GM19193 (cell line): ENCODE results near the gene TEX35.

Experiments
- POLR2A ChIP-seq: IDR thresholded peaks from 4 replicates; pipeline ENCODE4 v1.6.1; 2011; ENCODE audit not compliant: insufficient read depth, insufficient read length; ENCODE audit errors: extremely low read depth

Gene TEX35

GRCh38 chr1:178488393-178488792 is 24.5 kb upstream of the TEX35 start:
- TF ChIP-seq POLR2A = no peak

DNA sequence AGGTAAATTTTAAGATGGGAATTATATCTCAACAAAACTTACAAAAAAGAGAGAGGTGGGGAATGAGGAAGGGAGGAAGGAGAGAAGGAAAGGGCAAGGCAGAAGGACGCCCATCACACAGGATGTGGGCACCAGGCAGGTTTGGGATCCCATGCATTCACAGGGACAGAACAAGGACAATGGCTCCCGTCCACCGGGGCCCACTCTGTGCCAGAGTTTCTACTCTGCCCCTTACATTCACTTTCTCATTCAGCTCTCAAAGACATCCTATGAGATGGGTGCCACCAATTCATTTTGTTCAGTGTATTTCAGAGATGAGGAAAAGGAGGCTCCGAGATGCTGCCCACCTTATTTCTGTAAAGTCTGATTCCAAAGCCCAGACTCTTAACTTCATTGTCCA is 23.5 kb upstream of the TEX35 start:
- TF ChIP-seq POLR2A = no peak

GRCh38 chr1:178490136-178490535 is 22.8 kb upstream of the TEX35 start:
- TF ChIP-seq POLR2A = no peak

GRCh38 chr1:178490967-178491366 is 21.9 kb upstream of the TEX35 start:
- TF ChIP-seq POLR2A = no peak

DNA sequence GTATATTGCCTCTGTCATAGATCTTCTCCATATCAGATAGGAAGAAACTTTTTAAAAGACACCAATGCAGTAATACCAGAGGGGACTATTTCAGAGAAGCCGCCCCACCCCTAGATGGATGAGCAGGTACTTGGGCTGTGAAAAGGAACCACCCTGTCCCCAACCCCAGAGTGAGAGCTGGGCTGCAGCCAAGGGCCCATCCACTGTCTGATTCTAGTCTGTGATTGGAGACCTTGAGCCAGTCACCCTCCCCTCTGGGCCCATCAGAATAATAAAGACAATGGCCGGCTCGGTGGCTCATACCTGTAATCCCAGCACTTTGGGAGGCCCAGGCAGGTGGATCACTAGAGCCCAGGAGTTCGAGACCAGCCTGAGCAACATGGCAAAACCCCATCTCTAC is 21.2 kb upstream of the TEX35 start:
- no peak for TF ChIP-seq POLR2A

- TF ChIP-seq POLR2A = no peak
These were observed 20.6 kb upstream of the TEX35 start for GRCh38 chr1:178492341-178492740.

DNA sequence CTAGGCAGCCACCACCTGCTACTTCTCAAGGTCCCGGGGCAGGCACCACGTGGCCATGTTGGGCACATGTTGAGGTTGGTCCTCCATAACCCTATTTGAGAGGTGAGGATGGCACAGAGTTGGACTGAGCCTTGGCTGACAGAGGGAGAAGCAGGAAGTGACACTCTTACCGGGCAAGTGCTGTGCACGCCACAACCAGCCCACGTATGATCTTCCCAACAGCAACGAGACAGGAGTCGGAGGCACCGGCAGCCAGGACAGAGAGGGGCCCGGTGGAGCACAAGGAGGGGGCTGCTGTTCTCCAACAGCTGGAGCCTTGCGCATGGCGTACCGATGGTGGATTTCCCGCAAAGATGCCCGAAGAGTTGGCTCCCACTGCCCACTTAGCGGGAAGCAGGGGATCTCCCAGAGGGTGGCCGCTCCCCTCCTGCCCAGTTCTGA is 19.6 kb upstream of the TEX35 start:
- no peak for TF ChIP-seq POLR2A

DNA sequence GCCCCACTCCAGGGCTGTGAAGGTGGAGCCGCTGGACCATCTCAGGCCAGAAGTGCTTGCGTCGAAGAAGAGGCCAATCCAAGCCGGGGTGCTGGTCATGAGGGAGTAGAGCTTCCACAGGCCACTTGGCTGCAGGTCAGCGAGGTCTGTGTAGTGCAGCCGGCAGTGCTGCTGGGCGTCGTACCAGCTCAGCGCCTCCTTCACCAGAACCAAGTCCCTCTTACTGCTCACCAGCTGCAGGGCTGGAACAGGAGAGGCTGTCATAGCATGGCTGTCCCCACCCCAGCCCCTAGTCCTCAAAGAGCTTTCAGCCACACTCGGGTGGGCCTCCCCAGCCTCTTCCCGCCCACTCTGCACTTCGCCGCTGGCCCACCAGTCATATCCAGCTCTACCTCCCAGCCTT is 18.3 kb upstream of the TEX35 start:
- no peak for TF ChIP-seq POLR2A

DNA sequence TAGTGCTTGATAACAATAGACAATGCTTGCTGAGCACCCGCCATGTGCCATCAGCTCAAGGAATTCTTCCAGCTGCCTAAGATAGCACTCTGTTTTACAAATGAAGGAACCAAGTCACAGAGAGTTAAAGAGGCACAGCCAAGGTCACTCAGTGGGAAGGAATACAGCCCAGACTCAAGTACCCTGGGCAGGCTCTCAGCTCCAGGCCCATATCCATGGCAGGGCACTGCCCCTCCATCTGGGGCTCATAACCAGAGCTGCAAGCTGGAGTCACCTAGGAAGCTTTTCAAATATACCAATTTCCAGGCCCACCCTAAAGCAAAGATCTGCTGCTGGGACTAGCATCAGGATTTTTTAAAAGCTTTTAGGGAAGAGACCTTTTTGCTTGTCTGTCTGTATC is 17.8 kb upstream of the TEX35 start:
- no peak for TF ChIP-seq POLR2A

- TF ChIP-seq POLR2A = no peak
These were observed 17.0 kb upstream of the TEX35 start for GRCh38 chr1:178495741-178496409.

GRCh38 chr1:178496410-178497135 is 16.3 kb upstream of the TEX35 start, which contains the start of gene CLEC20A:
TSS of gene CLEC20A (minus strand) at chr1:178496964. CDS start at chr1:178496939, 25 bp downstream.
- no peak for TF ChIP-seq POLR2A

DNA sequence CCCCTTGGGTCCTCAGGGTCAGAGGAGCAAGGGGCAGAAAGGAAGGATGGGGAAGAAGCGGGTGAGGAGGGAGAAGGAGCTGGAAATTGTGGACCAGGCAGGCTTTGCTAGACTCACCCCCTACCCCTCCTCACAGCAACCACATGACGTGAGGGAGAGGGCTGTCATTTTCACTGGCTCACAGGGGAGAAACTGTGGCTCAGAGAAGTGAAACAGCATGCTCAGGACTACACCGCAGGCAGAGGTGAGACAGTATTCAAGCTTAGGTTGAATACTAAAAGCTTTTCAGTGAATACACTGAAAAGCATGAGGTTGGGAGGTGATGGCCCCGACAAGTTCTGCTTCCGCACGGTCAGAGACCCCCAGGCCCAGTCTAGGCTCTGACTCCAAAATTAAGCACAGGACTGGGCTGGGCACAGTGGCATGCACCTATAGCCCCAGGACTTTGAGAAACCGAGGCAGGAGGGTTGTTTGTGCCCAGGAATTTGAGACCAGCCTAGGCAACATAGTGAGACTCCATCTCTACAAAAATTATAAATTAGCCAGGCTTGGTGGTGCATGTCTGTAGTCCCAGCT is 14.9 kb upstream of the TEX35 start:
- no peak for TF ChIP-seq POLR2A

DNA sequence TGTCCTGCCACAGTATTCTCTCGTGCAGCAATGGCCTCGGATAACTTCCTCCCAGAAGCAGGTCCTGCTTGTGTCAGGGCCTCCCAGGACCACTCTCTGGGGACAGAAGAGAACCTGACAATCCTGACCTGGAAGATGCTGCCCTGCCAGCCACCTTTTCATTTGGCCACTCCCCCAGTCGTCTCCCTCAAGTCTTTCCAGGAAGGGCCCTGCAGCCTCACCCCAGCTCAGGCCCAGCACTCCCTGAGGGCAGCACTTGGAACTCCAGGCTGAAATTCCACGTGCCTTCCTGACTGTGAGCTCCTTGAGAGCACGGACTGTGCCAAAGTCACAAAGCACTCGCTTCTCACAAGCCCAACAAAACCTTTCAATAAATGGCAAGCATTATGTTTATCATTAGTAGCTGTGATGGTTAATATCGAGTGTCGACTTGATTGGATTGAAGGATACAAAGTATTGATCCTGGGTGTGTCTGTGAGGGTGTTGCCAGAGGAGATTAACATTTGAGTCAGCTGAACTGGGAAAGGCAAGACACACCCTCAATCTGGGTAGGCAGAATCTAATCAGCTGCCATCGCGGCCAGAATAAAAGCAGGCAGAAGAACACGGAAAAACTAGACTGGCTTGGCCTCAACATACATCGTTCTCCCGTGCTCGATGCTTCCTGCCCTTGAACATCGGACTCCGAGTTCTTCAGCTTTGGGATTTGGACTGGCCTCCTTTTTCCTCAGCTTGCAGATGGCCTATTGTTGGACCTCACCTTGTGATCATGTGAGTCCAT is 13.8 kb upstream of the TEX35 start:
- TF ChIP-seq POLR2A = no peak

- TF ChIP-seq POLR2A = no peak
These were observed 12.7 kb upstream of the TEX35 start for GRCh38 chr1:178500091-178500770.
